ENCODE data around the gene KDM2A.

KDM2A gene

GRCh38 chr11:67301313-67301921, 182.4 kb downstream of the KDM2A start:
- DNase-seq (ENCODE audit: low read depth in 2 of 2), result no peak

- no peak for DNase-seq (ENCODE audit: low read depth in 2 of 2)
Observed at GRCh38 chr11:67301951-67302516, 183.0 kb downstream of the KDM2A start.

DNA sequence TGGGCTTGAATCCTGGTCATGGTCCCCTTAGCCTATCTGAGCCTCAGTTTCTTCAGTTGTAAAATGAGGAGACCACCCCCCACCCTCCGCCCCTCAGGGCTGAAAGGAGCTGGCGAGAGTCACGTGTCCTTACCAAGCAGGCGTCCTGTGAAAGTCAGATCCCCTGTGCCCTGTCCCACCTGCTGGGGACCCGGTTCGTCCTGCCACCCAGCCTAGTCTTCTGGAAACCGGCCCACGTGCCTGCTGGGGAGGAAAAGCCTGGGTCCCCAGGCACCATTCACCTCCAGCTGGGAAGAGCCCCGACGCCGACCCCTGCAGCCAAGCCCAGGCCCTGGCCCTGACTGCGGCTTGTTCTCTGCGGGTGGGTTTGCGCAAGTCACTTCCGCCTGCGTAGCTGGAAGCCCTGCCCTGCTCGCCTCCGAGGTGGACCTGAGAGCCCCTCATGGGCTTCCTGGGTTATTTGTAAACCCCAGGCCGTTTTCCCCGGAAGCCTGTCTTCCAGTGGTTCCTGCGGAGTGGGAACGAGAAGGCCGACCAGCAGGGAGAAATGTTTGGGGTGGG, 183.6 kb downstream of the KDM2A start:
- DNase-seq (ENCODE audit: low read depth in 2 of 2), result no peak

- DNase-seq (ENCODE audit: low read depth in 2 of 2), result no peak
Observed at GRCh38 chr11:67303132-67303834, 184.2 kb downstream of the KDM2A start, which contains the start of gene SSH3. Gene SSH3, plus strand, starts transcription at chr11:67303530. Its CDS starts 96 bp downstream, at chr11:67303626.

DNA sequence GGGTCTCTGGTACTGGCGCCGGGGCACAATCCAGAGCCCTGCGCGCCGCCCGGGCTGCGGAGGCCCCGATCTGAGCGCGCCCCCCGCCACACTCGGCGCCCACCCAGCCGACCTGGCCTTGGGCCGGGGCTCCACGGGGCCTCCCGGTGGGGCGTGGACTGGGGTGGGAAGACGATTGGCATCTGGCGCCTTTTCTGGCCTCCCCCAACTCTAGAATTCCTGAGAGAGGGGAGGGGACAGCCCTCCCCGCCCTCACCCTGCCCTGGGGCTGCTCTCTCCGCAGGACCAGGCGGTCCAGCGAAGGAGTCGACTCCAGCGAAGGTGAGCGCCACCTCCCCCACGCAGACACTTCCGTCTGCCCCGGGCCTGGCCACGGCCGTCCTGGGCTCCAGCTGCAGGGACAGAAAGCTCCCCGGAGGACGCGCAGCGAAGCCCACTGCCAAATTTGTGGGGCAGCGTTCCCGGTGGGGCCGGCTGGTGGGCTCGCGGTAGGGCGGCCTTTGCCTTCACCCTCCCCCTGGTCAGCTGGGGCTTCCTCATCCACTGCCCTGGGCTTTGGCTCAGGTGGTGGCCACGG, 184.9 kb downstream of the KDM2A start:
- DNase-seq (ENCODE audit: low read depth in 2 of 2), result no peak

- DNase-seq (ENCODE audit: low read depth in 2 of 2), result no peak
Observed at GRCh38 chr11:67304511-67305113, 185.5 kb downstream of the KDM2A start.

DNA sequence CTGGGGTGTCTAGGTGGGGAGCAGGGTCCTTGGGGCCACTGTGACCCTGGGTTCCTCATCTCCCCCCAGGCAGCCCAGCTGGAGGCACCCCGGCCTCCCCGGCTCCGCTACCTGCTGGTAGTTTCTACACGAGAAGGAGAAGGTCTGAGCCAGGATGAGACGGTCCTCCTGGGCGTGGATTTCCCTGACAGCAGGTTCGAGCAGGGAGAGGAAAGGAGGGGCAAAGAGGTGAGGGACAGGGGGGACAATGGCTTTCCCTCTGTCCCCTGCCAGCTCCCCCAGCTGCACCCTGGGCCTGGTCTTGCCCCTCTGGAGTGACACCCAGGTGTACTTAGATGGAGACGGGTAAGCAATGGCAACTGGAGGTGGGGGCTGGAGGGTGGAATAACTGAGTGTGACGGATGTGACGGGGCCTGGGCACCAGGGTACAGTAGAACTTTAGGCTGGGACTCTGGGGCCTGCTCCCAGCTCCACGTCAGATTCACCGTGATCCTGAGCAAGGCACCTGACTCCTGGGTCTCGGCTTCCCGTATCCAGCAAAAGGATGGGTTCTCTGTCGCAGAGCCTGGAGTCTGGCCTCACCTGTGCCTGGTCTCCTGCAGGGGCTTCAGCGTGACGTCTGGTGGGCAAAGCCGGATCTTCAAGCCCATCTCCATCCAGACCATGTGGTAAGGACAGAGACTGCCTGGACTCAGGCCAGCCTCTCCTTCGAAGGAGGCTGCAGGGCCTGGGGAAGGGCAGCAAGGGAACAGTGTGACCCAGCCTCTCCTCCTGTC, 187.9 kb downstream of the KDM2A start:
- no peak for DNase-seq (ENCODE audit: low read depth in 2 of 2)

- no peak for DNase-seq (ENCODE audit: low read depth in 2 of 2)
Observed at GRCh38 chr11:67307545-67308001, 188.5 kb downstream of the KDM2A start.
